Cerebellar nuclear complex (tissue), 1 donor: ENCODE results near the gene TSPAN18.

Source experiments
- DNase-seq, 2 experiments: peaks; one replicate each; lab custom pipeline; 2025; lab: John Stamatoyannopoulos, UW

TSPAN18 gene

DNA sequence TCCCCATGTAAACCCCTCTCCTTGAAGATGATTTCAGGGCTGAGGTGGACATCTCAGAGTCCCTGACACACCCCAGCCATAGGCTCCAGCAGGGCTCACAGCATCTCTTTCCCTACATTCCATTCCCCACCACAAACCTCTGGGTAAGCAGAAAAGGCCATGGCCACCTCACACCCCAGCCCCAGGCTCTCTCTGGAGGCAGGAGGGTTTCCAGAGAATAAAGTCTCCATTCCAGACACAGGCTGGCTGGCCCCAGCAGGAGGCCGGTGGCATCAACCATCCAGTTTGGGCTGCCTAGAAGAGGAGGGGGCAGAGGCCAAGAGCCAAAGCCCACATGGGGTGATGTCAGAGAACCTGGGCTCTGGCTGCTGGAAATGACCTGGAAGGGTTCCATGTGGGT, 162.5 kb downstream of the TSPAN18 start:
- DNase-seq = no peak

DNA sequence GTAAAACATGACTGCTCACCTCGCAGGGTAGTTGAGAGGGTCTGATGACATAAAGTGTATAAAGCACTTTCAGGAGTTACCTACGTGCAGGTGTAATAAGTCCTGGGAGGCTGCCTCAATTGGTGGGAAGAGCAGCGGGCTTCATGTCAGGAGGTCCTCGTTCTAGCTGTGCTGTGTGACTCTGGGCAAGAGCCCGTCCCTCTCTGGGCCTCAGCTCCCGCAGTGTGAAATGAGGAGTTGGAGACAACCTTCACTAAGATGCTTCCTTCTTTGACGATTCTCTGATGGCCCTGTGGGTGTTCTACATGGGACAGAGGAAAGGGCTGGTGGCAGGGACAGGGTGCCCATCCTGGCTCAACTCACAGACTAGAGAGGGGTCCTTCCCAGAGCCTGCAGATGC, 166.1 kb downstream of the TSPAN18 start:
- no peak for DNase-seq

DNA sequence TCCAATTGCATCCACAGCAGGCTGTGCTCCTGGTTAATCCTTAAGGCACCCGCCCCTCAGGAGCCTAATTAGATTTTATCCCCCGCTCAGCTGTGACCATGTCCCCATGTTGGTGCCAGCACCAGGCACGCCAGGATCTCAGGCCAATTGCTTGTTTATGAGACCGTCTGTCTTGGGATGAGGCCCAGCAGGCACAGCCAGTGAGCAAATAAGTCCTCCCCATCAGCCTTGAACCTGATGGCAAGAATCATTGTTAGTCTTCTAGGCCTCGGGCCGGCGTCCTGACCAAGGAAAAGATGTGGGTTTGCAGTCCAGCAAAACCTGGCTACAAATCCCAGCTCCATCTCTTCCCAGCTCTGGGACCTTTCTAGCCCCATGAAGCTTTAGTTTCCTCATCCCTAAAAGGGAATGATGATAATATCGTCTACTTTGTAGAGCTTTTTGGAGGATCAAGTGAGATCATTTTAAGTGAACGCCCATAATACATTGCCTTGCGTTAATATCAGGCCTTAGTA, 166.6 kb downstream of the TSPAN18 start:
- DNase-seq = peak; percentile 94 to 98

DNA sequence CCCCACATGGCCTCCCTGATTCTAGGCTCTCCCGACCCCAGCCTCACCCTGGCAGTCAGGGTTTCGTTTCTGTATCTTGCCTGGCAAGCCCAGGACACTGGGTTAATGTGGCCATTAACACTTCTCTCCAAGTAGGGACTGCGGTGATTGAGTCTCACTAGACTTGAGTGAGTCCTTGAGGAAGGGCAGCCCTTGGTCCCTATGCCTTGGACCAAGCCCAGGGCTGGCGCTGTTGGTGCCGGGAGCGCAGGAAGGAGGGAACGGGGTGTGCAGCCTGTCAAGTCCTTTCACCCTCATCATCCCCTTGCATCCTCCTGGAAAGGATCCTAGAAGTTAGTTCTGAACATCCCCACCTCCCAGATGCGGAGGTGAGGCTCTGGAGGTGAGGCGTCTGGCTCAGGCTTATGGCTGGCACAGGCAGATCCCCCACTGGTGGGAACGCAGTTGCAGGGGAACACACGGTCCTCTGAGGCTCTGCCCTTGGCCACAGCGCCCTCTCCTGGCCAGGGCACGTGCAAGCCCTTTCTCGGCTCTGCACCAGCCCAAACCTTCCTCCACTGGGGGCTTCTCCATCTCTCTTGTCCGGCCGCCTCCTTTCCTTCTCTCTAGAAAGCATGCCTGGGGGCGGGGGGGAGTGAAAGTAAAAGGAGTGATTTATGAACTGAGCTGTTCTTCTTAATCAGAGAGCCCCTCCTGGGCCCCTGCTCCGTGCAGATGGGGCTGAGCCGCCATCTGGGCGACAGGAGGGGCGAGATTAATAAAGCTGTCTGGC, 167.3 kb downstream of the TSPAN18 start:
- DNase-seq = no peak

DNA sequence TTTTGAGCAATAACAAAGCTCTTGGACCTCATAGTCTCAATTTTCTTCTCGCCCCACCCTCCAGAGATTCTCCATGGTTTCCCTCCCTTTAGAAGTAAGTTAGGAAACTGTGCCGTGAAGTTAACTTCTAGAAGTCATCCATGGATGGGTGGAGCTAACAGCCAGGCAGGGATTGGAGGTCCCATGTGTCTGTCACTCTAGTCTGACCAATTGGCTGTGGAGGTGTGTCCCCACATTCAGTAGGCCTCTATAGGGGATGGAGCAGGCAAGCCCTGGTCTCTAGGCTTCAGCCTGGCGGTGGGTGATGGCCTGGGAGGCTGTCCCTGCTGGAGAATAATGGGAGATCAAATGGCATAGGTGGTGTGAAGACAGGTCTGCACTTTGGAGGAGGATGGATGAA, 173.2 kb downstream of the TSPAN18 start:
- DNase-seq = no peak

DNA sequence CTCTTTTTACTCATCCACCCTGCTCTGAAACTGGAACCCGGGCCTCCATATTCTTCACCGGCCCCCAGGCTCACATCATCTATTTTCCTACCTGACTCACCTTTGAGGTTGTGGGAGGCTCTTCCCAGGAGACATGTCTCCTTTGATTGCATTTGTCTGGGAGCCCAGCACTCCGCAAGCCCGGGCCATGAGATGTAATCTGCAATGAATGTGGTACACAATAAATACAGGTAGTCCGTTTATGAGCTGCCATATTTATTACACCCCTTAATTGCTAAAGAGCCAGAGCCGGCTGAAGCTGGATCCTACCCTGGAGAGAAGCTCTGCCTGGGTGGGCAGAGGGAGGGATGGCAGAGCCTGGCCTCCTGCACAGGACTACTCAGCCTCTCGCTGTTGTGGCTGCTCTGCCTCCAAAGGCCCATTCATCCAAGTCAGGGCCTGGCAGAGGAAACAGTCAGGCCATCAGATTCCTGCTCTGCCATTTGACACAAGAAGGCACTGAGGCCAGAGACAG, 174.4 kb downstream of the TSPAN18 start:
- DNase-seq = no peak

DNA sequence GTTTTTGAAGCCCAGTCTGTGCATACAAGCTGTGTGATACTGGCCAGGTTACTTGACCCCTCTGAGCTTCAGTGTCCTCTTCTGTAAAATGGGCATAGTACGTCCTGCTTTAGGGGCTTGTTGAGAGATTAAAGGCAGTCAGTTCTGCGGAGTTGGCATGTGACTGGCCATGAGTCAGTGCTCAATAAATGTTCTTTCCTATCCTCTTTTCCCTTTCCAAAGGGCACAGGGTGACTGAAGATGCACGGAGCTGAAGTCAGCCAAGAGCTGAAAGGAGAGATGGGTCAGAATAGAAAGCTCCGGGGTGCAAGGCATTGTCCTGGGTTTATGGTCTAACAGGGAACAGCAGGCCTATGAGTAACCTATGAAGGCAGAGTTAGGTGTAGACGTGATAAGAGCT, 175.0 kb downstream of the TSPAN18 start:
- no peak for DNase-seq

DNA sequence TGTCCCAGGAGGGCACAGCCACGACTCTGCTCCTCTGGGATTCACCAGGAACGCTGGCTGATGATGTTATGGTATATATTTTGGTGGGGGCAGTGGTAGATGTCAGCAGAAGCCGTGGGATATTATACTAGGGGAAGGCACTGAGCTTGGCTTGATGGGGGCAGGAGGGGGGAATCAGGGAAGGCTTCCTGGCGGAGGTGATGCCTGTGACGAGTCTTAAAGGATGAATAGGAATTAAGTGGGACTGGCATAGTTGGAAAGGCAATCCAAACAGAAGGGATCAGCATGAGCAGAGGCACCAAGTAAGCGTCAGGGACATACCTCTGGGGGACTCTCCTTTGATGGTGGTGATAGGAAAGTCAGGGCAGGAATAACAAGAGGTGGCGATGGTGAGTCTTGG, 176.3 kb downstream of the TSPAN18 start:
- no peak for DNase-seq

DNA sequence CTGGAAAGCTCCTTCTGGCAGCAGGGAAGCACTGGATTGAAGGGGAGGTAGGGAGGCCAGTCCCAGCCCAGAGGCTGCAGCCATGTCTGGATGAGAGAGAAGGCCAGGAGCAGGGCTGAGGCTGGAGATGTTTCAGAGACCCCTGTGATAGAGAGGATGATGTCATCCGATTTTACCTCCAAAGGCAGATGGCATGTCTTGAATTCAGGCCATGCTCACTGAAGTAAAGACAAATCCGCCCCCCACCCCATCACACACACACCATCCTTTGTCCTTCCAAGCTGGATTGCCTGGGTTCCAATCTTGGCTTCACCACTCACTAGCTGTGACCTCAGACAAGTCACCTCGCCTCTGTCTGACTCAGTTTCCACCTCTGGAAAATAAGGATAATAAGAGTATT, 176.8 kb downstream of the TSPAN18 start:
- DNase-seq = no peak

DNA sequence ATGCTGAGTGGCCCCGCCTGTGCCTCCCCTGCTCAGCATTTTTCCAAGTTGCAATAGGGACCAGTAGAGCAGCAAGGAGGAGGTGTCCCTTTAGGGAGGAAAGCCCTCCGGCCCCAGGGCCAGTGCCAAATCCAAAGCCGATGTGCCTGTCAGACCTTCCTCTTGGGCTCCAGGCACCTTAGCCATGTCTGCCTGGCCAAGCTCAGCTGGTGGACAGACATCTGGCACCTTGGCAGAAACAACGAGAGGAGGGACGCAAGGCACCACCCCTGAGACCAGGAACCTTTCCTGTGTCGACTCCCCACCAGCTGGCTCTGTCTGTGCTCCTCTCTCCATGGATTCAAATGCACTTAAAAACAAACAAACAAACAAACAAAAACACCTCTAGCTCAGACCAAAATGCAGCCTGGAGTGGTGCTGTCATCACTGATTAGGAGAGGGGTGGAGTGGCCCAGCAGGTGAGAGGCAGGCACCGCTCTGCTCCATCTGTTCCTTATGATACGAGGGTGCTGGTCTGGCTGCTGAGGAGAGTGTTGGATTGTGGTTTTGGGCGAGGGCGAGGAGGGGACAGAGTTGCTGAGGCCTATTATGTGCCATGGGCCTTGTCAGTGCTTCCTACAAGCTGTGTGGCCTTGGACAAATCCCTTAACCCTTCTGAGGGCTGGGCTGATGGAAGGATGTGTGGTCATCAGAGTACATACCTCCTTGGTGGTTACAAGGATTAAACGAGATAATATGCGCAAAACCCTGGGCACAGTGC, 177.7 kb downstream of the TSPAN18 start:
- DNase-seq = peak; percentile 63 to 77

DNA sequence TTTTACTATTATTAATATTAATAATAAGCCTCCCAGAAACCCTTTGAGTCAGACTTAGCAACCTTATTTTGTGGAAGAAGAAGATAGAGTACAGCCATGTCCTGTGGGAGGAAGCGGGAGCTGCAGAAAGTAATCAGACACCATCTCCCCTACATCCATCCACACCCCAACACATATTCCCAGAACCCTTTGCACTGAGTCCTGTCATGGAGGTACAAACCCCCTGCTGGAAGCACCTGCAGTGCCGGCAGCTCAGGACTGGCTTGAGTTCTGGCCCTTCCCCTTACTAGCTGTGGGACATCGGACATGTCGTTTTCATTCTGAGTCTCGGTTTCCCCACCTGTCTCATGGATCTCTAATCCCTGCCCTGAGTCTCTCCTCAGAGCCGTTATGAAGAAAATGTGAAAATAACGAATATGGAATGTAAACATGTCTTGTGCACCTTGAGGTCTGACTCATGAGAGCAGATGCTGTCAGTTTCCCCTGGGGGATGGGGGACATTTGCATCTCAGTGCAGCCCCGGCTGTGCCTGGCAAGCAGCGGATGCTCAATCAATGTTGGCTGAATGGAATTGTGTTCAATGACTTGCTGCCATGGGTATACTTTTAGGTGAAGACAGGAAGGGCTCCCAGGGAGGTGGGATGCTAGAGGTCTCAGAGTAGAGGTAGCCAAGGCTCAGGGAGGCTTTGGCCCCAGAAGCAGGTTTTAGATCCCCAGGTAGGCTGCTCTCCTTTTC, 178.5 kb downstream of the TSPAN18 start:
- no peak for DNase-seq

DNA sequence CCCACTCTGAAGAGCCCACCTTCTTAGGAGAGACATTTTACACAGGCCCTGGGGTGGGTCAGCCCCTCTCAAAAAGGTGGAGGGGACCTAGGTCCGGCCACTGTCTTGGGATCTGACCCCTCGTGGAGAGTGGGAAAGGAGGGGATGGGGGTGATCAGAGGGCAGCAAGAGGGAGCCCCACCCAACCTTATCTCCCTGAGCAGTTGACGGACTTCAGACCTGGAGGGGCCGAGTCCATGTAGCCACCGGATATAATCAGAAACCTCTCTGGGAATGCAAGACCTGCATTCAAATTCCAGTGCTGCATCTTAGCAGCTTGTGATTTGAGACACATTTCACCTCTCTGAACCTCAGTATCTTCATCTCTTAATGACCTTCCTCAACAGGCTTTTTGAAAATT, 179.9 kb downstream of the TSPAN18 start:
- DNase-seq = no peak

DNA sequence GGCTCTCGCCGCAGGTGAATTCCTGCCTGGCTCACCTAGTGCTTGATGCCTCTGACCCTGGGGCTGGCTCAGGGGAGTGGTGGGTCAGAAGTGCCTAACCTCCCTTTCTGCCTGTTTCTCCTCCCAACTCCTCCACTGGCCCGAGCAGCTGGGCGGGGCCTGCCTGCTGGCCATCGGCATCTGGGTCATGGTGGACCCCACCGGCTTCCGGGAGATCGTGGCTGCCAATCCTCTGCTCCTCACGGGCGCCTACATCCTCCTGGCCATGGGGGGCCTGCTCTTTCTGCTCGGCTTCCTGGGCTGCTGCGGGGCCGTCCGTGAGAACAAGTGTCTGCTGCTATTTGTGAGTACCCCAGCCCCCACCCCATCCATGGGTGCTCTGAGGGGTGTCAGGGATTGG, 182.8 kb downstream of the TSPAN18 start:
- DNase-seq = no peak

DNA sequence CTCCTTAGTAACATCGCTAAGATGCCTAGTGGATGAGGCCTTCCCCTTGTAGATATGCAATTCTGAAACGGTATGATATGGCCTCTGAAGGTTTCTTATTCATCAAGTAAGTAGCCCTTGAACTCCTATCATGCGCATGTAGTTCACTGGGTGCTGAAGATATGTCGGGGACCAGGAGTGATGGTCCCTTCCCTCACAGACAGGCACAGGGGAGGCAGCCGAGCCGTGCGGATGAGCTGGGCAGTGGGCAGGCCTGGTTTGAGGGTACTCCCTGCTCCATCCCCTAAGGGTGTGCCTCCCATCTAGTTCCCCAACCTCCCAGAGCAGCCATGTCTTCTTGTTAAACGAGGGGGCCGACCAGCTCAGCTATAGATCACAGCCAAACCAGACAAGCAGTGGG, 183.8 kb downstream of the TSPAN18 start:
- DNase-seq = no peak

DNA sequence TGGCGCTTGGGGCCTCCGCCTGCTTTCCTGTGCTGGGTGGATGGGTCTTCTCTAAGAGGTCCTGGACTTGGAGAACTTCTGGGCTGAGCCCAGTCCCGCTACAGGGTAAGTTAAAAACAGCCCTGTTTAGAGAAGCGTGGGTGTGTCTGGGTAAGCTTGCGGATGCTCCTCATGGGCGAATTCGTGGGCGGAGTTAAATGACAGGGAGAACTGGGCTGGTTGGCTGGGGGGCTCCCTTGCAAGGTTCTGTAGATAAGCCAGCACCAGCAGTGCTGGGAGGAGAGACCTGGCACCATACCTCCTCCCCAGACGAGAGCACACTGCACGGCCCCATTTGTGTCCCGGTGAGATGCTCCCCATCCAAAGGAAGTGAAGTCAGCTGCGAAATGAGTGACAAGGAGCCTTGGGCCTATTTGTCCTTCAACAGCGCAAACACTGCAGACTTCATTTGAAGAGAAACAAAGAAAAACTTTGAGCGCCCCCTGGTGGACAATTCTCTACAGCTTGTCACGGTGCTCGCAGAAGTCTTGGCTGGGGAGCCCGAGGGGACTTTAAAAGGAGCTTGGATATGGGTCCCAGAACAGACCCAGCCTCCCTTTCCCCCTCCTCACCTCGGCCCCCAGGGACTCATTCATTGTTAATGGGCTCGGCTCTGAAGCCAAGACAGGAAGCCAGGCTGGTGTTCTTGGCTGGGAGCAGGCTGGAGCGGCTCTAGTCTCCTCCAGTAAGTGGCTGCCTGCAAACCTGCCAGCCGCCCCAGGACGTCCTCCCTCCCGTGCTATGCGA, 184.5 kb downstream of the TSPAN18 start:
- DNase-seq = peak in 1 of 2 experiments; percentile 81

DNA sequence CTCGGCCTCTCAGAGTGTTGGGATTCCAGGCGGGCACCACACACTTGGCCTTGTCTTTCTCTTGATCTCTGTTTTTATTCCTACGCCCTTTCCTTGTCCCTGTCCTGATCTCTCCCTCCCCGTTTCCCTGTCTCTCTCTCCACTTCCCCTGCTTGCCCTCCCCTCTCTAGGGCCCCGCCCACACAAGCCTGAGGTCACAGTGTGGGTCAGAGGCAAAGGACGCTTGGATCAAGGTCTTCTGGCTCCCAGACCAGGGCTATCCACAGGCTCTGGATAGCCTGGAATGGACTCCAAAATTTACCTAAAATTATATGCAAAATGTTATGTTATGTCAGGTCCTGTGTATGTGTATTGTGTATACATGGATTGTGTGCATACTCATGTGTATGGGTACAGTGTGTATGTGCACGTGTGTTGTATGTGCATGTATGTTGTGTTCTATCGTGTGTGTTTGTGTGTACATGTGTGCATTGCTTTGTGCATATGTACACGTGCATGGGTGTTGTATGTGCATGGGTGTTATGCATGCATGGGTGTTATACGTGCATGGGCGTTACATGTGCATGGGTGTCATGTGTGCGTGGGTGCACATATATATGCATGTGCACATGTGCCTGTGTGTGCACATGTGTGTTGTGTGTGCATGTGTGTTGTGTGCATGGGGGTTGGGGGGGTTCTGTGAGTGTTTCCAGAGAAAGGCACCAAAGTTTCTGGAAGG, 185.7 kb downstream of the TSPAN18 start:
- DNase-seq = no peak

DNA sequence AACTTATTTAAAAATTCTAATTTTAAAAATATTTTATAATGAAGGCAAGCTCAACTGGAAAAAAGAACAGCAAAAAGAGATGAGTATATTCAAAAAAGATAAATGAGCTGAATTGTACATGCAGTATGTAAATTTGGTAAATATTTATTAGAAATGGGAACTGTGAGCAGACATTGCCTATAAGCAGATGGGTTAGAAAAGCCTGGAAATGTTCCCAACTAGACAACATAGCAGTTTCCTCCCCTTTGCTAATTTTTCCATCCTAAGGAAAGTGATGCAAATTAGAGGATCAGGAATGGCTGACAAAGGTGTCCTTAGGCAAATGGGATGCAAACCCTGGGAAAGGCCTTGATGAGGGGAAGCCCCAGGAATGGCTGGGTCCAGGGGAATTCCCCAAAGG, 186.7 kb downstream of the TSPAN18 start:
- DNase-seq = no peak

DNA sequence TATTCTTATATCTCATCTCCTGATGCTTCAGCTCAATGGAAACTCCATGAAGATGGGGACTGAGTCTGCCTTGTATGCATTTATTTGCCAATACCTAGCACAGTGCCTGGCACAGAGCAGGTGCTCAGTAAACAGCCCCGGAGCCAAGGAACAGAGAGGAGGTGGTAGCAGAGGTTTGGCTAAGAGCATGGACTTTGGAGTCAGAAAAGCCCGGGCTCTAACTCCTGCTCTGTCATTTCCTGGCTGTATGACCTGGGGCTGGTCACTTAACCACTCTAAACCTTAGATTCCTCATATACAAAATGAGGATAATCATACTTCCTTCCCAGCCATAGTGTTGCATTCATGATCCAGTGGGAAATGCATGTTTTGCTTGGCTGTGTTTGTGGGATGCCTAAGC, 187.3 kb downstream of the TSPAN18 start:
- DNase-seq = no peak

DNA sequence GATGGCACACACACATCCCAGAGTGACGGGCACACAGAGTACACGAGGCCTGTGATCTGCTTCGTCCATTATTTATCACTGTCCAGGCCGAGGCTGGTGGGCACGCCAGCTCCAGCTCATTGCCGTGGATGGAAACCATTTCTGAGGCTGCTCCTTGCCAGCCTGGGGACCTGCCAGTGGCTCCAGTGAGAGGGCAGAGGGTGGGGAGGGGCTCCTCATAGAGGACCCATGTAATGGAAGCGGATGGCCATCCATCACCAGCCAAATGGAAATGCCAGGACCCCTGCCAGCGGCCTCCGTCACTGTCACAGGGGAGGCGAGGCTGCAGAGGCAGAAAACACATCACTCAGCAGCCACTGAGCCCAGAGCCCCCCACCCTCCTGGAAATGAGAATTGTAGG, 188.2 kb downstream of the TSPAN18 start:
- no peak for DNase-seq

DNA sequence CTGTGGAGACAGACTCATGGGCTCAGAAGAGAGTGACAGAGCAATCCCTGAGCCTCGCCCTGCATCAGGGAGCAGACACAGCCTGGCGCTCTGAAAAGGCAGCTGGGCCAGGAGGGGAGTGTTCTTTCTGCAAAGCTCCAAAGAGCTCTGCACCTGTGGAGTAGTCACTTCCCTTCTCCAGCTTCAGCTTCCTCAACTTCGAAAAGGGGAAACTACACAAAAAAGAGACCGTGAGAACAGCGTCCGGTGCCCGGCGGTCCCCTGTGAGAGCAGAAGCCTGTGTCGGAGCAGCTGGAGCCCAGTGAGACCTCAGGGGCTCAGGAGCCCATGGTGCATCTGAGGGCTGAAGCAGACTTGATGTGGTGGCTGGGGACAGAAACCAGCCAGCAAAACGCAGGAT, 188.9 kb downstream of the TSPAN18 start:
- no peak for DNase-seq

DNA sequence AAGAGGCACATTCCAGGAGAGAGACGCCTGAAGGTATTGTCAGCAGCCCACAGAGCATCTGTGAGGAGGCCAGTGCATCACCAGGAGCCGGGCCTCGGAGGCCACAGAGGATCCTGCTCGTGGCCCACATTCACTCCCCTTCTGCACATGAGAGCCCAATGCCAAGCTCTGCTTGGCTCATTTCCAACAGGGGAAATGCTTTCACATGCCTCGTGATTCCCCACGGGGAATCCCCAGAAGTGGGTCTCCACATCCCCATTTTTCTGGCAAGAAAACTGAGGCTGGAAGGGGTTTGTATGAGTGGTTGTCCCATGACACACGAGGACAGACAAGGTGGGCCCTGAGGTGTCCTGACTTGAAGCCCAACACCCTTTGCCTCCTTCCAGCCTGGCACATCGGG, 189.6 kb downstream of the TSPAN18 start:
- DNase-seq = no peak
